ENCODE data around the gene OR6X1.

DNA sequence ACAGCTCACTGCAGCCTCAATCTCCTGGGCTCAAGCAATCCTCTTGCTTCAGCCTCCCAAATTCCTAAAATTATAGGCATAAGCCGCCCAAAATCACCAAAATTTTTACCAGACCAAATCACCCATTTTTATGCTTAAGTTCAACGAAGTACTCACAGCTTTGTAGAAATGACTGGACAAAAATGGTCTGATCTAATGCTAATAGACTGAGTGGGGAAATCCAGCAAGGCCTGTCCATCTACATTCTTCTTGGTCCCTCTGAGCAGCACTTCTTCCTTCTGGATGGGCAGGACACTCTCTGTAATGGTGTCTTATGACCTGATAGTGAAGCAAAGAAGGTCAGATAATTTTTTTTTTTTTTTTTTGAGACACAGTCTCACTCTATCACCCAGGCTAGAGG lies 18.7 kb upstream of the OR6X1 start:
- TF ChIP-seq, protein P1, sequence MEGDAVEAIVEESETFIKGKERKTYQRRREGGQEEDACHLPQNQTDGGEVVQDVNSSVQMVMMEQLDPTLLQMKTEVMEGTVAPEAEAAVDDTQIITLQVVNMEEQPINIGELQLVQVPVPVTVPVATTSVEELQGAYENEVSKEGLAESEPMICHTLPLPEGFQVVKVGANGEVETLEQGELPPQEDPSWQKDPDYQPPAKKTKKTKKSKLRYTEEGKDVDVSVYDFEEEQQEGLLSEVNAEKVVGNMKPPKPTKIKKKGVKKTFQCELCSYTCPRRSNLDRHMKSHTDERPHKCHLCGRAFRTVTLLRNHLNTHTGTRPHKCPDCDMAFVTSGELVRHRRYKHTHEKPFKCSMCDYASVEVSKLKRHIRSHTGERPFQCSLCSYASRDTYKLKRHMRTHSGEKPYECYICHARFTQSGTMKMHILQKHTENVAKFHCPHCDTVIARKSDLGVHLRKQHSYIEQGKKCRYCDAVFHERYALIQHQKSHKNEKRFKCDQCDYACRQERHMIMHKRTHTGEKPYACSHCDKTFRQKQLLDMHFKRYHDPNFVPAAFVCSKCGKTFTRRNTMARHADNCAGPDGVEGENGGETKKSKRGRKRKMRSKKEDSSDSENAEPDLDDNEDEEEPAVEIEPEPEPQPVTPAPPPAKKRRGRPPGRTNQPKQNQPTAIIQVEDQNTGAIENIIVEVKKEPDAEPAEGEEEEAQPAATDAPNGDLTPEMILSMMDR (optimal IDR thresholded peaks at IDR 0.05 in 1 of 3, IDR thresholded peaks at IDR 0.05 in 1 of 3, conservative IDR thresholded peaks at IDR 0.05 in 1 of 3; ENCODE audit: extremely low read depth in 1 of 3, insufficient read depth in 2 of 3, low read length in 3 of 3): no peak
- TF ChIP-seq EZH2 (IDR thresholded peaks at IDR 0.05; ENCODE audit: low read length): no peak

Data from keratinocyte (primary cell).